Stimulated activated CD4-positive, alpha-beta T cell treated with anti-CD3 and anti-CD28 coated beads, Interleukin-1b, Interleukin-23, amount 100 ng/mL, for 1 hour (primary cell): Measurements from ENCODE around the gene STK10.
A peak's percentile ranks its signal among the peaks of the same experiment; 100 is the strongest.

Source experiments
- DNase-seq, 2 donors: peaks; one replicate each; pipeline ENCODE4 v3.0.0-alpha.2; 2020; ENCODE audit warnings: low read depth in 2 of 2

STK10 gene

DNA sequence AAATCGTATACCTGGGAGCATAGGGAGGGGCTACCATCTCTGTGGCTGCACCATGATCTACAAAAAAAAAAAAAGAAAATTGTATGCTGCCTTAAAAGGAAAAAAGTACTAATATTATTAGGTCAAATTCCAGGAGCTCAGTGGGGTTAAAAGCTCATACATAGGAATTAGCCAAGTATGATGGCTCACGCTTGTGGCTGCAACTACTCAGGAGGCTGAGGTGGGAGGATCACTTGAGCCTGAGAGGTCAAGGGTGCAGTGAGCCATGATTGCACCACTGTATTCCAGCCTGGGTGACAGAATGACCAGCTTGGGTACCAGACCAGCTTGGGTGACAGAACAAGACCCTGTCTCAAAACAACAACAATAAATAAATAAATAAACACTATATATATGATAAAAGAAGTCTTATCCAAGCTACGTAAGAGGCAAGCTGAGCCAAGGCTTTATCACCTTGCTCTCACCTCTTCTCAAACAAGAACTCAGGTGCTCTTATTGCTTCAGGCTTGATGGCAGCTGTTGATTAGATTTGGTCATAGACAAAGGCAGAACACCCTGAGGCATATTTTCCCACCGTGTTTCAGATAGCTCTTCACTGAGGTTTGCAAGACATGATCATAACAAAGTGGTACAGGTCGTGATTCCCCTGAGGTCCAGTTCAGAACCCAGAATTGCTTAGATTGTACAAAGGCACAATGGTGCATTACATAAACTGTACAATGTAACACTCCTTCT lies 178.3 kb downstream of the STK10 start:
- DNase-seq, result no peak

DNA sequence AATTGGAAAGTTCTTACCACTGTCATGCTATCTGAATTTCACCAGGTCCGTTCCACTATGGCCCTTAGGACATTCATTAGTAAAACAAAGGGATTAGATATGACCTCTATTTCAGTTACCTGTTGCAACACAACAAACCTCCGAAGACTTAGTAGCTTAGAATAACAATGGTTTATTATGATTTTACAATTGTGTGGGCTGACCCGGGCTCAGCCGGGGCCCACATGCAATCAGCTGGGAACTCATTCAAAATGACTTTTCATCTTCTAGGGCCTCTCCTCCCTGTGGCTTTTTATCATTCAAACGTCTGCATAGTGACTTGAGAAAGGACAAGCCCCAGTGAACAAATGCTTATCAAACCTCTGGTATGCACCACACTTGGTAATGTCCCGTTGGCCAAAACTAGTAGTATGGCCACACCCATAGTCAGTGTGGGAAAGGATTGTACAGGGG lies 179.3 kb downstream of the STK10 start:
- no peak for DNase-seq

GRCh38 chr5:172008111-172008455 lies 179.9 kb downstream of the STK10 start:
- no peak for DNase-seq

DNA sequence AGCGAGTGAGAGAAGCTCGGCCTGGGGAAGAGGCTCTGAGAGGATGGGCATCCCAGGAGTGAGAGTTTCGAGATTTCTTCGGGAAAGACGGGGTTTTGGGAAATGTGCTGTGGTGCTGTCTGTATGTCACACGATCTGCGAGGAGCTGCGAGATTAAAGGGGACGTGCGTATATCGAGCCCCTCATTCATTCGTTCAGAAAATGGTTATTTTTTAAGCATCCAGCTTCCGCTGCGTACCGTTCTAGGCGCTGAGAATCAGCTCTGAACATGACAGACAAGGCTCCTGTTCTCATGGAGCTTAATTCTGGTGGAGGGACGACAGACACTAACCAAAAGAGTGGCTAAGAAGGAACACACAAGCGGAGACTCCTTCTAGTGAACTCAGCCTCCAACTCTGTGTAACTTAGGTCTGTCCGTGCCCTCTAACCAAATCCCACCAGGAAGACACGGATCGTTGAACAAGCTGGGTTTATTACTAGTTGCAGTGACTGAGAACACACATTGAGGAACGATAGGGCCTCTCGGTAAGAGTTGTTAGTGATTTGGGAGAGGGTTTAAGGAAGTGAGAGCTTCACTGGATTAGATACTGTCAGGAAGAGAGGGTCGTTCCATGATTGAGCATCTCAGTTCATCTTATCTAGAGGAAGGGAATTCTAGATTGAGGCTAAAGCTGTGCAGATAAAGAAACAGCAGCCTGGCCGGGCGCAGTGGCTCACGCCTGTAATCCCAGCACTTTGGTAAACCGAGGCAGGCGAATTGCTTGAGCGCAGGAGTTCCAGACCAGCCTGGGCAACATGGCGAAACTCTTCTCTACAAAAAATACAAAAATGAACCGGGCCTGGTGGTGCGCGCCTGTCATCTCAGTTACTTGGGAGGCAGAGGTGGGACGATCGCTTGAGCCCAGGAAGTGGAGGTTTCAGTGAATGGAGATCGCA lies 180.6 kb downstream of the STK10 start:
- DNase-seq, result no peak

DNA sequence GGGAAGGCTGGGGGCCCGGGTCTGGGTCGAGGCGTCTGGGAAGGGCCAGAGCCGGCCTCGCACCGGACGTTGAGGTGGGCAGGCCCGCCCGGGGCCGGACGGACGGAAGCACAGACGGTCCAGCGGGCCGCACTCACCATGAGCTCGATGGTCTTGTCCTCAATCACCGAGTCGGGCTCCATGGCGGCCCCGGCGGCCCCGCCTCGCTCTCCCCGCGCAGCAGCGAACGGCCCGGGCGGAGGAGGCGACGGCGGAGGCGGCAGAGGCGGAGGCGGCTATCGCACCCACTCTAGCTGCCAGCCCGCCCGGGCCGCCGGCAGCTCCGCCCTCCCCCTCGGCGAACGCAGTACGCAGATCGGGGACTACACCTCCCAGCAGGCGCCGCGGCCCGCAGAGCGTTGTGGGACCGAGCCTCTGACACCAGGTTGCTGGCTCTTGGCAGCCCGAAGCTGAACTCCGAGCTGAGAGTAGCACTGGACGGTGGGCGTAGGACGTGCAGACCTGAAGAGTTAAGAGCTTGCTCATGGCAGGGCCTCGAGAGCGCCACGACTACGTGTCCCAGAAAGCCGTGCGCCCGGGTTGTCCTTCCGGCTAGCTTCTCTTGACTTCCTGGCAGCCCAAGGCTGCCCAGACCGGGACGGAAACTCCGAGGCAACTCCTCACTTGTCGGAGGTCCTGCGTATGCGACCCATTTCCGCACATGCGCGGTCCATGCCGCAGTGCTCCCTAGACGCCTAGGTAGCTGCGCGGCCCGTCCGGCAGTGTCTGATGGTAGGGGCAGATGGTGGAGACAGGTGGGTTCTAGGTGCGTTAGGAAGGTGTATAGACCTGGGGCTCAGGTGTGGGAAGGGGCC lies 181.5 kb downstream of the STK10 start, which contains the start of gene FBXW11:
TSS of gene FBXW11 (minus strand) at position 318 of the 854 bp plus-strand sequence. CDS start at position 182, 136 bp downstream.
- DNase-seq, result peak; percentile 82 to 88

- peak in 1 of 2 donors; percentile 13 for DNase-seq
These were observed 182.2 kb downstream of the STK10 start for GRCh38 chr5:172005708-172006320.

- DNase-seq, result no peak
These were observed 183.2 kb downstream of the STK10 start for GRCh38 chr5:172004824-172005237.

GRCh38 chr5:172003746-172004145 lies 184.3 kb downstream of the STK10 start:
- no peak for DNase-seq

DNA sequence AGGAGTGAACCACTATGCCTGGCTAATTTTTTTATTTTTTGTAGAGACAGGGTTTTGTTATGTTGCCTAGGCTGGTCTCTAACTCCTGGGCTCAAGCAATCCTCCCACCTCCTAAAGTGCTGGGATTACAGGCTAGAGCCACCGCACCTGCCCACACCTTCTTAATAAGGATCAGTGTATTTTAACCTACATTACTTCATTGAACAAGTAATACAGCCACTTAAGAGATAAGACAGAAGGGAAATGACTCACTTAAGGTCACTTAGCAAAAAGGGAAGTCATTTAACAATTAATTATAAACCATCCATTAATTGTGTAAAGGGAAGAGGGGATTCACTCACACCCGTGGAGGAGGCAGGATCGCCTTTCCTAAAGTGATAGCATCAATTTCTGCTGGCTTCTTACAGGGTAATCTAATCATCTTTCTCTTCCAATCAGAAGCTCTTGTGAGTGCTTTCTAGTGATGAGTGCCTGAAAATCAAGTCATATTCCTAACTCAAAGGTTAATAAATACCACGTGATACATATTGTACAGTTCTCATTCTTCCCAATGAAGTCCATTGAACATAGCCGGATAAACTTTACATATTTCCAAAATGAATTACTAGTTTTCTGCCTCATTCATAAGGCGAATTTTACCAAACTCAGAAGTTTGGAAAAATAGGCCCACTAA lies 185.0 kb downstream of the STK10 start:
- DNase-seq, result no peak

DNA sequence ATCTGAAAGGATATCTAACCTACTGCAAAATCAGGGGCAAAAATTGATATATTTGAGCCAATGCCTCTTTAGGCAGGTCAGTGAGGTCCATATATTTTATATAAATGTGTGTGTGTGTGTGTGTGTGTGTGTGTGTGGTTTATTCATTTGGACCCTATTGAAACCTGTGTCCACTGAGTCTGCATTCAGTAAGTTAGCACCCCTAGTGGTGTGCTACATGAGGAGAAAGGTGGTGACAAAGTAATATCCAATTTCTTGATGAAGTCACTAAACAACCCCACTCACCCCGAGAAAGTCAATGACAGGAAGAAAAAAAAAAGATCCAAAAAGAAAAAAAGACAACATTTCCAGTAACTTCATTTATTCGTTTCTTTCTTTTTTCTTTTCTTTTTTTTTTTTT lies 185.7 kb downstream of the STK10 start:
- DNase-seq, result no peak

GRCh38 chr5:171999877-172000276 lies 188.1 kb downstream of the STK10 start:
- DNase-seq, result no peak

DNA sequence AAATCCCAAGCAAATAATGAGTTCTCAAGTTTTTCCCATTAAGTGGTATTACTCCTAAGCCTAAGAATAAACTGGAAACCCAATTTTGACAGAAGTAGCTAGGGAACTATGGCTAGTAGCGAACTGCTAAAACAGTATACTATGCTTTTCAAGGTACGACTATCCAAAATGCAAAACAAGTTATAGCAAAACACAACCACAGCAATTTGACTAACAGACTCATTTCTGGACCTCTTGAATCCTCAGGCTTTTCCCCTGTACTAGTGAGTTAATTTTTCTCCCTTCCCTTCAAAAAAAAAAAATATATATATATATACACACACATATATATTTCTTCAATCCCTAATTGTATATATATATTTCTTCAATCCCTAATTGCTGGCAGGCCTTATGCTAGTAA lies 188.9 kb downstream of the STK10 start:
- DNase-seq, result no peak

- DNase-seq, result no peak
These were observed 191.0 kb downstream of the STK10 start for GRCh38 chr5:171997011-171997410.

DNA sequence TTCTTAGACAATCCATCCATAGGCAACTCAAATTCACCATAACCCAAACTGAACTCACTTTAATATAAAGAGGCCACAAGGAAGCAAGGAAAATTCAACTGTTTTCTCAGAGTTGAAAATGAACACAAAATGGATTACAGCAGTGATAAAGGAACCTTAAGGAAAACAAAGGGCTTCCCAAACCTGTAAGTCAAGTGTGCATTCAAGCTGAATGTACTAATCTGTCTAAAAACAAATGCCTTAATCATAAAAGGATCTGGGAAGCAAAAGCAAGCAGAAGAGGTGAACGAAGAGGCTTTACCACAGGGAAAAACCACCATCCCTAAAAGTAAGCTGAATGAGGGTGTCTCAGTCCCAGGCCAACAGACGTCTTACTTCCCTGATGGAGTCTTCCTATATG lies 195.2 kb downstream of the STK10 start:
- DNase-seq, result no peak

GRCh38 chr5:171992305-171992704 lies 195.7 kb downstream of the STK10 start:
- no peak for DNase-seq
